ENCODE measurements around the gene GDPD4. TPM values are rescaled to one million over a fixed set of nuclear protein-coding genes. Genes with fewer than 3 reads are reported as not detected.

GDPD4 gene
- total RNA-seq, 1 donor from 2014 or later: not detected

- Mint-ChIP-seq H3K27ac (ENCODE audit: unreplicated experiment) (no peak overlapping the region), H3K36me3 (ENCODE audit: low read depth, unreplicated experiment) (peaks cover 42% of the 10 kb centered on the region), H3K9me3 (ENCODE audit: unreplicated experiment) (no peaks in the 10 kb centered on the region), H3K27me3 (ENCODE audit: unreplicated experiment) (peaks cover 15% of the 10 kb centered on the region), H3K4me3 (ENCODE audit: unreplicated experiment) (no peak overlapping the region), H3K4me1 (ENCODE audit: unreplicated experiment) (peaks cover 2% of the 10 kb centered on the region)
- TF ChIP-seq, protein P1, sequence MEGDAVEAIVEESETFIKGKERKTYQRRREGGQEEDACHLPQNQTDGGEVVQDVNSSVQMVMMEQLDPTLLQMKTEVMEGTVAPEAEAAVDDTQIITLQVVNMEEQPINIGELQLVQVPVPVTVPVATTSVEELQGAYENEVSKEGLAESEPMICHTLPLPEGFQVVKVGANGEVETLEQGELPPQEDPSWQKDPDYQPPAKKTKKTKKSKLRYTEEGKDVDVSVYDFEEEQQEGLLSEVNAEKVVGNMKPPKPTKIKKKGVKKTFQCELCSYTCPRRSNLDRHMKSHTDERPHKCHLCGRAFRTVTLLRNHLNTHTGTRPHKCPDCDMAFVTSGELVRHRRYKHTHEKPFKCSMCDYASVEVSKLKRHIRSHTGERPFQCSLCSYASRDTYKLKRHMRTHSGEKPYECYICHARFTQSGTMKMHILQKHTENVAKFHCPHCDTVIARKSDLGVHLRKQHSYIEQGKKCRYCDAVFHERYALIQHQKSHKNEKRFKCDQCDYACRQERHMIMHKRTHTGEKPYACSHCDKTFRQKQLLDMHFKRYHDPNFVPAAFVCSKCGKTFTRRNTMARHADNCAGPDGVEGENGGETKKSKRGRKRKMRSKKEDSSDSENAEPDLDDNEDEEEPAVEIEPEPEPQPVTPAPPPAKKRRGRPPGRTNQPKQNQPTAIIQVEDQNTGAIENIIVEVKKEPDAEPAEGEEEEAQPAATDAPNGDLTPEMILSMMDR (IDR thresholded peaks at IDR 0.05; ENCODE audit: unreplicated experiment): no peak
- no peak for DNase-seq (ENCODE audit: low spot score)
These were observed 89.0 kb downstream of the GDPD4 start for GRCh38 chr11:77212314-77213007.

GRCh38 chr11:77211594-77212251, 89.8 kb downstream of the GDPD4 start:
- Mint-ChIP-seq H3K36me3 (ENCODE audit: low read depth, unreplicated experiment) (peaks cover 42% of the 10 kb centered on the region), H3K9me3 (ENCODE audit: unreplicated experiment) (no peaks in the 10 kb centered on the region), H3K4me3 (ENCODE audit: unreplicated experiment) (no peak overlapping the region), H3K4me1 (ENCODE audit: unreplicated experiment) (peaks cover 5% of the 10 kb centered on the region), H3K27ac (ENCODE audit: unreplicated experiment) (no peak overlapping the region), H3K27me3 (ENCODE audit: unreplicated experiment) (peaks cover 16% of the 10 kb centered on the region)
- DNase-seq (ENCODE audit: low spot score): no peak
- TF ChIP-seq, protein P1 (IDR thresholded peaks at IDR 0.05; ENCODE audit: unreplicated experiment): no peak

DNA sequence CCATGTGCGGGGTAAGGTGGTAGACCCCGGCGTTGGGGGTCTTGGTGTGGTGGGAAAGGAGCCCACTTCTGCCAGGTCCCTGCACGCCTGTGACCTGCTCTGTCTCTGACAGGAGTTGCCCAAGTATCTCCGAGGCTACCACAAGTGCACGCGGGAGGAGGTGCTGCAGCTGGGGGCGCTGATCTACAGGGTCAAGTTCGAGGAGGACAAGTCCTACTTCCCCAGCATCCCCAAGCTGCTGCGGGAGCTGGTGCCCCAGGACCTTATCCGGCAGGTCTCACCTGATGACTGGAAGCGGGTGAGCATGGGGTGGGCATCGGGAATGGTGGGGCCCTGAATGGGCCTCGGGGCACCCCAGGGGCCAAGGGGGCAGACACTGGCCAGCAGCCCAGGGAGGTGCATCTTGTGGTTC, 90.4 kb downstream of the GDPD4 start:
- no peak overlapping the region for H3K4me3 Mint-ChIP-seq (ENCODE audit: unreplicated experiment)
- TF ChIP-seq, protein P1 (IDR thresholded peaks at IDR 0.05; ENCODE audit: unreplicated experiment): no peak
- DNase-seq (ENCODE audit: low spot score): no peak
- H3K27me3 Mint-ChIP-seq (ENCODE audit: unreplicated experiment): peaks cover 19% of the 10 kb centered on the region
- H3K4me1 Mint-ChIP-seq (ENCODE audit: unreplicated experiment): peaks cover 11% of the 10 kb centered on the region
- peaks cover 38% of the 10 kb centered on the region for H3K36me3 Mint-ChIP-seq (ENCODE audit: low read depth, unreplicated experiment)
- H3K9me3 Mint-ChIP-seq (ENCODE audit: unreplicated experiment): no peaks in the 10 kb centered on the region
- no peak overlapping the region for H3K27ac Mint-ChIP-seq (ENCODE audit: unreplicated experiment)

DNA sequence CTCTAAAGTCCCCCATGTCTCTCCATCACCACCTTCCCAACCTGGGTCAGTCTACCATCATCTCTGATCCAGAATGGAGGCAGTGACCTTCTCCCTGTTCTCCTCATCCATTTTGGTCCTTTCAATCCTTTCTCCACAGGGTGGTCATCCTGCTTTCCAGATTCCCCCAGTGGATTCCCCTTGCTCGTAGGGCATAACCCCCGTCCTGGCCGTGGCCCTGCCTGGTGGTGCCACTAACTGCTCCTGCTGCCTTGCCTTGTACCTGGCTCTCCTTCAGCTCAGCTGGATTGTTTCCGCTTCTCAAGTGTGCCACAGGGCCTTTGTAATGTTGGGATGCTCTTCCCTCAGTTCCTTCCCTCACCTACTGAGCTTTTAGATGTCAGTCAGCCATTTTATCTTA, 91.8 kb downstream of the GDPD4 start:
- Mint-ChIP-seq H3K36me3 (ENCODE audit: low read depth, unreplicated experiment) (peaks cover 27% of the 10 kb centered on the region), H3K27me3 (ENCODE audit: unreplicated experiment) (peaks cover 9% of the 10 kb centered on the region), H3K9me3 (ENCODE audit: unreplicated experiment) (no peaks in the 10 kb centered on the region), H3K27ac (ENCODE audit: unreplicated experiment) (no peak overlapping the region), H3K4me1 (ENCODE audit: unreplicated experiment) (peaks cover 11% of the 10 kb centered on the region), H3K4me3 (ENCODE audit: unreplicated experiment) (peak overlapping the region; percentile 24)
- DNase-seq (ENCODE audit: low spot score): no peak
- TF ChIP-seq, protein P1 (IDR thresholded peaks at IDR 0.05; ENCODE audit: unreplicated experiment): no peak

DNA sequence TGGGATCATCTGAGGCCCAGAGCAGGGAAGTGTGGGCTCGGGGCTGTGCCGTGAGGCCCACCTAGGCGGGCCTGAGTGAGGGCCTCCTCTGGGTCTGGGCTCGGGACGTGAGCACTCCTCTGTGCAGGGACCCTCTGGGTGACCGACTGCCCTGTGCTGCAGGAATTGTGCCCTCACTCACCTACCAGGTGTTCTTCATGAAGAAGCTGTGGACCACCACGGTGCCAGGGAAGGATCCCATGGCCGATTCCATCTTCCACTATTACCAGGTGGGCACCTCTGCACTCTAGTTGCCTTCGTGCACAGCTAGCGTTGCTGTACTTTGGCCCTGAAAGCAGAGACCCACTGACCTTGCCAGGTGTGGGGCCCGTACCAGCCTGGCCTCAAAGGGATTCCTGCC, 93.0 kb downstream of the GDPD4 start:
- no peak for DNase-seq (ENCODE audit: low spot score)
- TF ChIP-seq, protein P1 (IDR thresholded peaks at IDR 0.05; ENCODE audit: unreplicated experiment): no peak
- H3K27ac Mint-ChIP-seq (ENCODE audit: unreplicated experiment): no peak overlapping the region
- no peak overlapping the region for H3K4me3 Mint-ChIP-seq (ENCODE audit: unreplicated experiment)
- no peaks in the 10 kb centered on the region for H3K9me3 Mint-ChIP-seq (ENCODE audit: unreplicated experiment)
- peaks cover 26% of the 10 kb centered on the region for H3K36me3 Mint-ChIP-seq (ENCODE audit: low read depth, unreplicated experiment)
- peaks cover 11% of the 10 kb centered on the region for H3K4me1 Mint-ChIP-seq (ENCODE audit: unreplicated experiment)
- H3K27me3 Mint-ChIP-seq (ENCODE audit: unreplicated experiment): peaks cover 8% of the 10 kb centered on the region
